Measurements from ENCODE around the gene AQP12A.
"Not testable (repeated sequence)": the region's sequence is repeated elsewhere in the genome, so short reads cannot be mapped to it uniquely, and the experiment has no call there.

AQP12A gene

GRCh38 chr2:240691631-240692420 lies at the start of gene AQP12A:
AQP12A (plus strand) TSS chr2:240691866; CDS start chr2:240691914, 48 bp downstream.
- not testable (repeated sequence) for DNase-seq

- no peak for DNase-seq
Observed at GRCh38 chr2:240642061-240642805, 49.4 kb upstream of the AQP12A start.

- DNase-seq = no peak
Observed at GRCh38 chr2:240642806-240643092, 48.9 kb upstream of the AQP12A start.

DNA sequence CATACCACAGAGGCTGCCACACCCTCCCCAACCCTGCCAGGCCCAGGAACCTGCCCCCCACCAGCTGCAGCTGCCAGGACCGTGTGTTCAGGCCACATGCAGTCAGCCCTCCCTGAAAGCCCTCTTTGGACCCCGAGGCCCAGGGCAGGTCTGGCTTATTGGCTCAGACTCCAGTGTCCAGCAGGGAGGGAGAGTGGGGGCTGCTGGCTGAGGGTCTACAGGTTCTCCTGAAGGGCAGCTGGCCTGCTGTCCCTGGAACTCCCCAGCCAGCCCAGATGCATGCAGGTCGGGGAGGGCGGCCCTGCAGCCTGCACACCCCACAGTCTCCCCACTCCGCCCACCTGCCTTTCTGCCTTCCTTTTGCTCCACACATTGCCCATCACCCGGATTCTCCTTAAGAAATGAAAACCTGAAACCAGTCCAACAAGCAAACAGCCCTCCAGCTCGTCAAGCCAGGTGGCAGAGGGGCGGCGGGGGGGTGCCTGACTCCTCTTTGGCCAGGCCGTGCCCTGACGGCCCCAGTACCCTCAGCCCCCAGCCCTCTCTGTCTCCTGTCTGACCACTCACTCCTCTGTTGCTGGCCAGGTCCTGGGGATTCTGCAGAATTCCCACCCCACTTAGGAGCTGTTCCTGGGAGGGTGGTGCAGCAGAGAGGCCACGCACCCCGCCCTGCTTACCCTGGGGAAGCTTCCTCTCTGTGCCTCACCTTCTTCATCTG lies 48.4 kb upstream of the AQP12A start:
- DNase-seq = no peak

- no peak for DNase-seq
Observed at GRCh38 chr2:240643811-240644150, 47.9 kb upstream of the AQP12A start.

GRCh38 chr2:240644171-240644651 lies 47.5 kb upstream of the AQP12A start:
- DNase-seq = no peak

GRCh38 chr2:240644859-240645301 lies 46.8 kb upstream of the AQP12A start:
- DNase-seq = no peak

DNA sequence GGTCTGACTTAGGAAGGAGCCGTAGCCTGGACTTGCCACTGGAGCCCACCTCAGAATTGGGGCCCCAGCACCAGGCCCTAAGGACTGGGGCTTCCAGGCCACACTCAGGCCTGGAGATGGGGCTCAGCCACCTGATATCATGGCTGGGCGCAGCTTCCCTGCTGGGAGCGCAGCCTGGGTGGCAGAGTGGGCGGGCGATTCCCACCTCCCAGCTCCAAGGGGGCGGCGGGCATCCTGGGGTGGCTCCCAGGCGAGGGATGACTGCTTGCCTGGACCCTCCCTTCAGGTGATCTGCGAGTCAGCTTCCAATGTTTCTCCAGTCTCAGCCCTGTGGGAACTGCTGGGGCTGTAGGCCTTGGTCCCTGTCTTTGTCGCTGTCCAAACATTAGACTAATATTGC lies 46.3 kb upstream of the AQP12A start:
- DNase-seq = no peak

GRCh38 chr2:240645801-240646175 lies 45.9 kb upstream of the AQP12A start:
- DNase-seq = no peak

GRCh38 chr2:240646176-240646899 lies 45.3 kb upstream of the AQP12A start:
- DNase-seq = peak; percentile 47

GRCh38 chr2:240646900-240647502 lies 44.7 kb upstream of the AQP12A start:
- no peak for DNase-seq

DNA sequence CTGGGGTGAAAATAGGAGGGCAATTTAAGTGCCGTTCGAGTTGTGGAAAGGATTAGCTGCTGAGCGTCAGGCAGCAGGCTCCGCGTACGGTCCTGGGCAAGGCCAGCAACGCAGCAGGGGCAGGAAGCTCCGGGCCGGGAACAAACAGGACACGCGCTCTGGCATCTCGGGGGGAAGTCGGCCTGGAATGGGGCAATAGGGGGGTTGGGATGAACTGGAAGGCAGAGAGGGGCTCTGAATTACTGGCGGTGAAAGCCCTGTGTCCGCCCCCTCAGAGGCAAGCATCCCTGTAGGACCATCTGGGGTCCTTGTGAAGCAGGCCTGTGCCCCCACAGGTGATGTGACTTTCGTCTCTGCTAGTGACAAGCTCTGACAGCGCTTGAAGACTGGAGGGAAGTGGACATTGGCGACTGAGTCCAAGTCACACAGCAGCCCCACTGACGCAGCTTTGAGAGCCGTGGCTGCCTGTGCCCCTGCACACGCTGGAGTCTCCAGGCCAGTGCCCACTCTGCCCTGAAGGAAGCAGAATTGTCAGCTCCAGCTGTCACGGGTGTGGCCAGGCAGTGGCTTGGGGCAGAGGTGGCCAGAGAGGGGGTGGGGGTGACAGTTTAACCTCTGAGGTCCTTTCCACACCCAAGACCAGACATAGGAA lies 44.0 kb upstream of the AQP12A start:
- DNase-seq = no peak

- no peak for DNase-seq
Observed at GRCh38 chr2:240648155-240648649, 43.5 kb upstream of the AQP12A start.

DNA sequence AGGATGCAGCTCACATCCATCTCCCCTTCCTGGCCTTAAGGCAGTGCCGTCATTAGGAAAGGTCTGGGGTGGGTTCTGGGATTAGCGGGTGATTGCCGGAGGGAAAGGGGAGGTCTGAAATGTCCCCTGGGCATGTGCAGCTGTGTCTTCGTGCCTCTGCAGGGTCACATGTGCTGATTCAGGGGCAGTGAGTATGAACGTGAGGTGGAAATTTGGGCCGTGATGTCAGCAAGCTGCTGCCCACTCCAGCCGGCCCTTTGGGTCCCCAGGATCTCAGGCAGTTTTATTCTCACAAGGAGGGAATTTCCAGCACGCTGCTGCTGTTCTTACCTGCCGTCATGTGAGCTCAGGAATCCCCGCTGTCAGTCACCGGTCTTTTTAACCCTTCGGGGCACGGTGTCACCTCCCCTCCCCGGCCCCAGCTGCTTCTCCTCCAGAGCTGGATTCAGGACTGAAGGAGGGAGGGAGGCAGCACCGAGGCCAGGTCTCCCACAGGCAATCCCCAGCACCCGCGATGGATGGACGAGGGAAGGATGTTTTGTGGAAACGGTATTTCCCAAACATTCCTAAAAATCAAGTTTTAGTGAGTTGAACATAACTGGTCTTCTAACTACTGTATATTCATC lies 42.9 kb upstream of the AQP12A start:
- no peak for DNase-seq

GRCh38 chr2:240649331-240649730 lies 42.3 kb upstream of the AQP12A start:
- DNase-seq = no peak

DNA sequence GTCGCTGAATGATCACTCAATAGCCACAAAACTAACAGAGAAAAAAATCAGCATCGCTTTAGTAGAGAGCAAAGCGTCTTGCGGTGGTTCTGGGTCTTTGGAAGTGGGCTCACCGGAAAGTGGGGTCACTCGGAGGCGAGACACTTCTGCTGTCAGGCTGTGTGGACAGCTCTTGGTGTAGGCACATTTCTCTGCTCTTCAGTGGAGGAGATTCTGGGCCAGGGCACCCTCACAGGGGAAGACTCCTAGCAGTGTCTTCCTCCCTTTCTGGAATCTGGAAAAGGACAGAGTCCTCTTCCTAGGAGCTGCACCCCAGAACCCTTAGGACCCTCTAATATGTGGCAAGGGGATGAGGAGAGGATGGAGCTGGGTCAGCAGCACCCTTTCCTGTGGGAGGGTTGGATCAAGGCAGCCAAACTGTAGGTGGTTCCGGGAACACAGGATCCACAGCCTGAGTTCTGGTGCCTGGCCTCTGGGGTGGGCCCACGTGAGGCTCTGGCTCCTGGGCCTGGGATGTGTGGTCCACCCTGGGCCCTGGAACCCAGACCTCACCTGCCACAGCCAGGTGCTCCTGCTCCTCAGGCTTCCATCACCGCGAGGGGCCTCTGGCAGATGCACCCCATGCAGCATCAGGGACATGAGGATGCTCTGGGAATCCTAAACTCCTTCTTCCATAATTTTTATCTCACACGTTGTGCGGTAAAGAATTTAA lies 41.3 kb upstream of the AQP12A start:
- no peak for DNase-seq

- DNase-seq = no peak
Observed at GRCh38 chr2:240651185-240651584, 40.5 kb upstream of the AQP12A start.

DNA sequence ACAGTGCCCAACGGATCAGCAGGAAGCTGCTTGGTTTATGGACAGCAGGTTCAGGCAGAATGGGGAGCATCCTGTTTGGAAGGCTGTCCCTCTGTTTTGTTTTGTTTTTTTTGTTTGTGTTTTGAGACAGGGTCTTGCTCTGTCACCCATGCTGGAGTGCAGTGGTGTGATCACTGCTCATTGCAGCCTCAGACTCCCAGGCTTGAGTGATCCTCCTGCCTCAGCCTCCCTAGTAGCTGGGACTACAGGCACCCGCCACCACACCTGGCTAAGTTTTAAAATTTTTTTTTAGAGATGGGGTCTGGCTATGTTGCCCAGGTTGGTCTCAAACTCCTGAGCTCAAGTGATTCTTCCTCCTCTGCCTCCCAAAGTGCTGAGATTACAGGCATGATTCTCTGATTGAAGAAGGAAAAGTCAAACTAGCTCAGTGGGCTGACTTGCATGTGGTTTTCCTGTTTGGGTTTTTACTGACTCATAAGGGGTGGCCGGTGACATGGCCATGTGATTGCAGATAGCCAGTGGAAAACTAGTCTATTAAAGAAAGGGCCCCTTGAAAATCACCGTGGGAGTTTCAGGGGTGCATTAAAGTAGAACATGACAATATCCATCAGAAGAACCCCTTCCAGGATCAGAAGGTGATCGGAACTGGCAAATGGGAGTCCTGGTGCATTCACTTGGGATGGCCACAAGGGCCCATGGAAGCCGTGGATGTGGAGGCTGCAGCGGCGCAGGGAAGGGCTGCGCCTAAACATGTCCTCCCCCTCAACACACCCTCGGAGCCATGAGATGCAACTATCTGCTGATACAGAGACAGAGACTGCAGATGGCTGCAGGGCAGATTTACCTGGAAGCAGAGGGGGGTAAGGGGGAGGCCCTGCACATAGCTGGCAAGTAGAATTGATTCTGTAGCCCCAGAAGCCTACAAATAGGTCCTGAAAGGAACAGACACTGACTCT lies 35.5 kb upstream of the AQP12A start:
- DNase-seq = no peak

DNA sequence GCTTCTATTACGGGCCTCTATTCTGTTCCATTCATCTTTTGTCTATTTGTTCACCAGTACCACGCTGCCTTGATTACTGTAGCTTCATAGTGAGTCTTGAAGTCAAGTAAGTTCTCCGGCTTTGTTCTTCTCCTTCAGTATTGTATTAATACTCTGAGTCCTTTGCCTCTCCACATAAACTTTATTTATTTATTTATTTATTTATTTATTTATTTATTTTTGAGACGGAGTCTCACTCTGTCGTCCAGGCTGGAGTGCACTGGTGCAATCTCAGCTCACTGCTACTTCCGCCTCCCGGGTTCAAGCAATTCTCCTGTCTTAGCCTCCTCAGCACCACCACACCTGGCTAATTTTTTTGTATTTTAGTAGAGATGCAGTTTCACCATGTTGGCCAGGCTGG lies 31.8 kb upstream of the AQP12A start:
- not testable (repeated sequence) for DNase-seq

GRCh38 chr2:240662681-240663080 lies 29.0 kb upstream of the AQP12A start:
- no peak for DNase-seq
